ENCODE data around the gene RPP30.

The RPP30 gene

GRCh38 chr10:90945491-90946070 is 73.8 kb downstream of the RPP30 start:
- H3K27me3 Mint-ChIP-seq (ENCODE audit: low read depth) = no peaks in the 10 kb centered on the region
- H3K4me3 Mint-ChIP-seq = no peak overlapping the region
- no peaks in the 10 kb centered on the region for H3K36me3 Mint-ChIP-seq (ENCODE audit: low read depth)
- peaks cover 8% of the 10 kb centered on the region for H3K9me3 Mint-ChIP-seq
- no peak for TF ChIP-seq CTCF (IDR thresholded peaks at IDR 0.05; ENCODE audit: unreplicated experiment in 3 of 3)
- no peak overlapping the region for H3K27ac Mint-ChIP-seq
- no peaks in the 10 kb centered on the region for H3K4me1 Mint-ChIP-seq

- no peak for TF ChIP-seq CTCF (IDR thresholded peaks at IDR 0.05; ENCODE audit: unreplicated experiment in 3 of 3)
- H3K9me3 Mint-ChIP-seq = peaks cover 17% of the 10 kb centered on the region
- no peak overlapping the region for H3K27ac Mint-ChIP-seq
- H3K4me3 Mint-ChIP-seq = no peak overlapping the region
- H3K36me3 Mint-ChIP-seq (ENCODE audit: low read depth) = no peaks in the 10 kb centered on the region
- H3K4me1 Mint-ChIP-seq = no peaks in the 10 kb centered on the region
- no peaks in the 10 kb centered on the region for H3K27me3 Mint-ChIP-seq (ENCODE audit: low read depth)
These were observed 75.5 kb downstream of the RPP30 start for GRCh38 chr10:90947030-90947960.

All from nephron (organoid).